GM19467 (cell line): ENCODE data around the gene FEV.

Source experiments
- ATAC-seq: cut with Tn5 transposase; IDR thresholded peaks from one replicate; pipeline ENCODE4 v1.9.1; 2021; ENCODE audit warnings: mild to moderate bottlenecking, moderate library complexity; ENCODE audit not compliant: unreplicated experiment

FEV gene

DNA sequence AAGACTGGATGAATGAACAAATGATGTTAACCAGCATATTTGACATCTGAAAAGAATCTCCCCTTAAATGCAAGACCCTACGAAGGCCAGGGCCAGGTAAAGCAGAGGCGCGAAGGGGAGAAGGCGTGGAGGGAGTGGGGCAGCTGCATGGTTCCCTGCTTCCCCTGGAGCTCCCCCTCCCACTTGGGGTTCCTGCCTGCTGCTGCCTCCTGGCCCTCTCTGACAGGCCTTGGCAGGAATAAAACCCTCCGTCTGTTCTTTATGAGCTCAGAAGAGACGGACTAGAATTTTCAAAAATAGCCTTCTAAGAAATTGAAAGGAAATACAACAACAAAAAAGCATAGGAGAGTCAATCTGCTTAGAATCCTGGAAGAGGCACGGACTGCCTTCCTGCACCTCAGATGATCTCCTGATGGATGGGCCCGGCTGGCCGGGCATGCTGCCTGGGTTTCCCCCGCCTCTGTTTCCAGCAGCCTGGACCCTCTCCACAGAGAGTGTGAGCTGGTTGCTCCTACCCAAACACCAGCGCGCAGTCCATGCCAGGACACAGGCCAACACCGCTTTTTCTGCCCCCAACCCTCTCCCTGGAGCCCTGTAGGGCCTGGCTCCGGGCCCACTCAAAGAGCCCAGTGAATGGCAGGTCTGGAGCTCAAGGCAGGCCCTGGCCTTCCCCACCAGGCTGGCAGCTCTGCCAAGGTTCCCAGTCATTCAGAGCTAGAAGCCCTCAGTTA is 32.4 kb upstream of the FEV start:
- ATAC-seq = no peak

DNA sequence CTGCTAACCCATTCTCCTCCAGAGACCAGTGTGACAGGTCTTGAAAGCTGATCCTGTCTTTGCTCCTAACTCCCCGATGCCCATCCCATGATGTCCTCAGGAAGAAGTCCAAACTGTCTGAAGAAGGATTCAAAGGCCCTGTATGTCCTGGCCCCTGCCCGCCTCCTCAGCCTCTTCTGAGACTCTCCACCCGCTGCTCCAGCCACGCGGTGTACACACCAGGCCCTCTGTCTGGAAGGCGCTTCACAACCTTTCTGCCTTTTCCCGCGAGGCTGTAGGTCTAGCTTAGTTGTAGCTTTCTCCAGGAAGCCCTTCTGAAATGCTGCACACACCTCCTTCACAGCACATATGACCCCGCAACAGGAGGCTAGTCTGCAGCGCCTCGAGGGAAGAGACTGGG is 31.7 kb upstream of the FEV start:
- no peak for ATAC-seq

DNA sequence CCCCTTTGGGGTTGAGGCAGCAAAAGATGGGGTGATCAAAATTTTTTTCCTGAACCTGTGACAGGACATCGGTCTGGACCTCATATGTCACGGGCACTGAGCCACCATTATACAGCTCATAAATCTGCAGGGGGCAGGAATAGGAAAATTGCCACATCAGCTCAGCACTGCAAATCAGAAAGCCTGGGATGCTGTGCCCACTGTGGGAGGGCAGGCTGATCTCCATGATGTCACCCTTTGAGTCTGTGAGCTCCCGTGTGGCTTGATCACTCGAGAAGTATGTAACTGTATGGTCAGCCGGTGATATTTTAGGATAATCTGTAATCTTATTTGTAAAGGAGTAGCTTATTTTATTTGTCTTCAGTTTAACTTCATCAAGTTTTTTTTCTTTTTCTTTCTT is 25.9 kb upstream of the FEV start:
- no peak for ATAC-seq

DNA sequence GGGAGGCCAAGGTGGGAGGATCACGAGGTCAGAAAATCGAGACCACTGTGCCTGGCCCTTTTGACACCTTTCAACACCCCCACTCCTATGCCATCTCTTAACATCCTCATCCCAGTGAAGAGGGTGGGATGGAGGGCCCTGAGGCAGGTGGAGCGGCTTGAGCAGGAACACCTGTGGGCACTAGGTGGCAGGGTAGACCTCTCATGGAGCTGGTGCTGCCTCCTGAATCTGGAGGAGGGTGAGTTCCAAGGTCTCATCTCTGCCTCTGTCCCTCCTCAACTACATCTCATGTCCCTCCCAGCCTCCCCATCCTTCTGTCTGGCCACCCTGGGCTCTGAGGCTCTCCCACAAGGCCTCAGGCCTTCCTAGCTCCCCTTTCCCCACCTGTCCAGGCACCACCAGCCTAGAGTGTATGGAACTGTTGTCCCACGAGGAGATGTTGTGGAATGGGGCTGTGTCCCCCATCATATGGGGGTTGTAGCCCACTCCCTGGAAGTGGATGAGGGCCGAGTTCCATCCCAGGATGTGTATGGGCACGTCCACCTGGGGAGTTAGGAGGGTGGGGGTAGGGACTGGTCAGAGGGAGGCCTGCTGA is 25.3 kb upstream of the FEV start:
- ATAC-seq = no peak

DNA sequence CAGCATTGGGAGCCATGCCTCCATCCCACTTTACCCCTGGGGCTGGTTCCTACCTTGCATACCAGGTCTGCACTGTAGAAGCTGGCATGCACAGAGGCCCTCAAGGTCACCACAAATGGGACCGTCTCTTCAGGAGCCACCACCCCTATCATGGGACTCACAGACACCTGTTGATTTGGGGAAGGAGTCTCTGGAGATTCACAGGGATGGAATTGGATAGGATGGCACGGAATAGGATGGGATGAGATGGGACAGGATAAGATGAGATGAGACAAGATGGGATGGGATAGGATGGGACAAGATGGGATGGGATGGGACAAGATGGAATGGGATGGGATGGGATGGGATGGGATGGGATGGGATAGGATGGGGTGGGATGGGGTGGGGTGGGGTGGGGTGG is 24.3 kb upstream of the FEV start:
- ATAC-seq = no peak

DNA sequence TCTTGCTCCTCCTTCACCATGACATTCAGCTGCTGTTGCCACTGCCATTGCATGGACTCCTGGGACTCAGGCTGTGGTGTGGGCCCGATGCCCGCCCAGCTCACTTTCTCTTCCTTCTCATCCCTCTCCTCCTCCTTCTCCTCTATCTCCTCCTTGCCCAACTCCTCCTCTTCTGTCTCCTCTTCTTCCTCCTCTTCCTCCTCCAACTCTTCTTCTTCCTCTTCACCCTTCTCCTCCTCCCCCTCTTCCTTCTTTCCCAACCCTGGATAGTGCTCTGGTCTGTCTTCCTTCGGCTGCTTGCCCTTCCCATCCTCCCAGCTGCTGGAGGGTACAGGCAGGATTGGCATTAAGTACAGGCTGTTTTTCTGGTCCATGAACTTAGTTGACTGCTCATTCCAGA is 19.0 kb upstream of the FEV start:
- no peak for ATAC-seq

DNA sequence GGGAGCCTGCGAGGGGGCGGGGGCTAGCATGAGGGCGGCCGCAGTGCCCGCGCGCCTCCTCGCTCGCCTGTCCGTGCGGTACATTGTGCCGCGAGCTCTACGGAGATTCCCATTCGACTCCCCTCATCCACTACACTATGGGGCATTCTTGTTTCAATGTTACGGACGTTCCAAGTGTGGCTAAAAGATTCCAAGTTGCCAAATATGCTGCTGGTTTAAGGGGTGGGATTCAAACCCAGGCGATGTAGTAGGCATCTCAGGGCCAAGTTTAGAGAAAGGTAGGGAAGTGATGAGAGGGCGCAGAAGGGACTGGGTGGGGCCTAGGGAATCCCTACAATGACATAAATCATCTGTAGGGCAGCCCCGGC is 18.3 kb upstream of the FEV start:
- ATAC-seq = no peak

DNA sequence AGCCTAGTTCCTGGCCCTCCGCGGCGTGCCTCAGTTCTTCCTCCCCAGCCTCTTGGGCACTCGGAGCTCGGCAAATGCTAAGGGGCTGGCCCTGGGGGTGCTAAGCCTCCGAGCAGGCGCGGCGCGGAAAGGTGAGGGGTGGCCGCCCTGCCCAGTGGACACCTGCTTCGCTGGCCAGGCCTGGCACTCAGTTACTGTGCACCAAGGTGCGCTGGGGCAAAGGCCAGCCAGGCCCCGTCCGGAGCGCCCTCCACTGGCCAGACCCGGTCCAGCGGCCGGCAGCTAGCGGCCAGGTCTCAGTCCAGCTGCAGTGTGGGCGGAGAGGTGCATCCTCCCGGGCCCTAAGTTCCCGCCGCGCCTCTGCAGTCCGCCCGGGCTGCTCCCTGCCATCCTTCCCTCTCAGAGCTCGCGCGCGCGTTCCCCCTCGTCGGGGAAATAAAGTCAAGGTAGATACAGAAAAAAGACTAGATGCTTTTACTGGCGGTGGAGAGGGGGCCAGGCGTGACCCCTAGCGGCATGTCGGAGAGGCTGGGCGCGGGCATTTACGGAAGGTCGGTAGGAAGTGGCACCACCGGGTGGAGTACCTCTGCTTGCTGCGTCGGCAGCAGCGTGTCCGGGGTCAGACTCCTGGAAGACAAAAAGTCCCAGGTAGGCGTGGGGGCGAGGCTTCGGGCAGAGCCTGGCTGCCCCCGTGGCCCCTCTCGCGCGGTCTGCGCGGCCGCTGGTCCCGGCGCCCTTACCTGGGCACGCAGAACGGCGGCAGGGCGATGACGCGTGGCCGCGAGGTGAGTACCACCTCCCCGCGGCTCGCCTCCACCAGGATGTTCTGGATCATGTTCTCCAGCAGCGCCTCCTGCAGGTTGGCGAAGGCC is 17.6 kb upstream of the FEV start:
- ATAC-seq = no peak

DNA sequence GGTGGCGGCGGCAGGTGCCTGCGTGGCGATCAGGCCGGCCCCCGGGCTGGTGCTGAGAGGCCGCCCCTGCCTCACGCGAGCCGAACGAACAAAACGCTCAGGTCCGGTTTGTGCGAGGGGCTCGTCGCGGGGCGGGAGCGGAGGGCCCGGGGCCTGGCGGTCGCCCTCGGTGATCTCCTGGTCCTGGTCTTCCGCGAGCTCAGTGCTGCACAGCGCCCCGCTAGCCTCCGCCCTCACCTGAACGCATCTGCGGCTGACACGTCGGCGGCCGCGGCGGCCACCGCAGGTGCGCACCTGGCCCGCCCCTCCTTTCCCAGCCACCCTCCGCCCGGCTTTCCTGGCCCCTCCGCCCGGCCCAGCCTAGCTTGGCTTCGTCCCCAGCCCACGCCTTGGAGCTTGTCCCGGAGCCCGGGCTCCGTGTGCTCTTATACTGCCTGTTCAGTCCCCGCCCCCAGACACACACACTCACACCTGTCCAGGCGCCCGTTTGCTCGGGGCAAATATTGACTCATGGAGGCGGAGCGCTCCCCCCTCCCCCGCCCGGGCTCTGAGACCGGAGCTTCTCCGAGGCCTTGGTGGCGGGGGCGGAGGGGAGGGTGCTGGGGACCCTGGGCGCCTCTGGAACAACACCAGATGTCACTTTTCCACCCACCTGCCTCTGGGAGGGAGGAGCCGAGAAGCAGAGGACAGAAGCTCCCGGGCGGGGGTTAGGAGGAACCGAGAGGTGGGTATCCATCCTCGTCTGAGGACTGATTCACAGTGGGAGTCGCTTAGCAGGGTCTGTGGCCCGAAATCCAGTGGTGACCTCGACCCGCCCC is 16.8 kb upstream of the FEV start:
- ATAC-seq = no peak

DNA sequence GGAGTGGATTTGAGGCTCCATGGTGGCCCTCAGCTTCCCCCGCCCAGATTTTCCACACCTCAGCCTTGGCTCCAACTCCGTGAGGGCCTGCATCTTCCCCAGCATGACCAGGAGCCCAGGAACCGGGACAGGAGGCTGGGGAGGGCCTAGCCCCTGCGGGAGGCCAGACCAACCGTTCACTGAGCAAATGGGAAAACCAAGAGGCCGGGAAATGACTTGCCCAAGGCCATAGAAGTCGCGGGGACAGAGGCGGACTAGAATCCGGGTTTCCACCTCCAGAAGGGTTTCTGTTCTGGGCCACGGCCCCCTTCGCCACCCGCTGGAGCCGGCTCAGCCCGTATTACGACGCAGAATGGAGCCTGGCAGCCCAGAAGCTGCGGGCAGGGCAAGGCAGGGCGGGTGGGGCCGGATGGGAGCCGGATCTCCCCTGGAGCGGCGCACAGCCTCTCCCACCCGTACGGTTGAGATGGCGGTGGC is 16.2 kb upstream of the FEV start:
- no peak for ATAC-seq

DNA sequence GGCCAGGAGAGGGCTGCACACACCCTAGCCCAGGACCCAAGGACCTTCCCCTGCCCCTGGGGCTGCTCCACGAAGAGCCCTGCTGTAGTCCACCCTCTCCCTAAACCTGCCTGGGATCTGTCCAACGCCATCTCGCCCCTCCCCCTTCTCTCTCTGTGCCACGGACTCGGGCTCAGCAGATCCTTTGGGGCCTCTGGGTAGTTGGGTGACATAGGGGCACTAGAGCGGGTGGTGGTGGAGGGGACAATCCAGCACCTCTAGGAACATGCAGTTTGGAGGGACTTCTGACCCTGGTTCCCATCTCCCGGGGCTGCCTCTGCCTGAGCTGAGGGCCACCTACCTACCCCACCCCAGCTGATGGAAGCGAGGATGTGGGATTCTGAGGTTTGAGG is 15.6 kb upstream of the FEV start:
- ATAC-seq = no peak

DNA sequence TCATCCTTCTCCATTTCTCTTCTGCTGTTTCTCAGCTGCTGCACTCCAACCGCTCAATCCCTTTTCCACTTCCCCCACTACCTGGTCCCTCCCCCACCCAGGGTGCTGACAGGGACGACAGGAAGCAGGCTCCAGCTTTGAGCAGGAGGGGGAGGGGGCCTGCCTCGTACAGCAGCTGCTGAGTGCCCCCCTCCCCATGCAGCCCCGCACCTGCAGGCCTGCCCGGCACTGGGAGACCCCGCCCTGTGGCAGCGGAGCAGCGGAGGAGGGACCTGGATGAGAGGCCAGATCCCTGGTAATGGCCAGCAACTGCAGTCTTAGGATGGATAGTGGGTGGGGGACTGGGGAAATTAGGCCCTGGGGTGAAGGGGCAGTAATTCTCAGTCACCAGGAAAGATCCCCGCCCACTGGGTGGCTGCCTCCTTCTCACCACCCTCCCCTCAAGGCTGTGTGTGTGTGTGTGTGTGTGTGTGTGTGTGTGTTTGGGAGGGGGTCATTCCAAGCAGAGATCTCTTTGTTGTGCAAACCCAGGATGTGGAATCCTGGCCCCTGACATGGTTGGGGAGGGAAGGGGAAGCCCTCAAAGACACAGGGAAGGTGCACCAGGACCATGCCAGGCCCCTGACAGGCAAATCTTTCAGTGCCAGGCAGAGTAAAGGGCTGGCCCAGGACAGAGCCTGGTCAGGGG is 15.0 kb upstream of the FEV start:
- ATAC-seq = no peak

DNA sequence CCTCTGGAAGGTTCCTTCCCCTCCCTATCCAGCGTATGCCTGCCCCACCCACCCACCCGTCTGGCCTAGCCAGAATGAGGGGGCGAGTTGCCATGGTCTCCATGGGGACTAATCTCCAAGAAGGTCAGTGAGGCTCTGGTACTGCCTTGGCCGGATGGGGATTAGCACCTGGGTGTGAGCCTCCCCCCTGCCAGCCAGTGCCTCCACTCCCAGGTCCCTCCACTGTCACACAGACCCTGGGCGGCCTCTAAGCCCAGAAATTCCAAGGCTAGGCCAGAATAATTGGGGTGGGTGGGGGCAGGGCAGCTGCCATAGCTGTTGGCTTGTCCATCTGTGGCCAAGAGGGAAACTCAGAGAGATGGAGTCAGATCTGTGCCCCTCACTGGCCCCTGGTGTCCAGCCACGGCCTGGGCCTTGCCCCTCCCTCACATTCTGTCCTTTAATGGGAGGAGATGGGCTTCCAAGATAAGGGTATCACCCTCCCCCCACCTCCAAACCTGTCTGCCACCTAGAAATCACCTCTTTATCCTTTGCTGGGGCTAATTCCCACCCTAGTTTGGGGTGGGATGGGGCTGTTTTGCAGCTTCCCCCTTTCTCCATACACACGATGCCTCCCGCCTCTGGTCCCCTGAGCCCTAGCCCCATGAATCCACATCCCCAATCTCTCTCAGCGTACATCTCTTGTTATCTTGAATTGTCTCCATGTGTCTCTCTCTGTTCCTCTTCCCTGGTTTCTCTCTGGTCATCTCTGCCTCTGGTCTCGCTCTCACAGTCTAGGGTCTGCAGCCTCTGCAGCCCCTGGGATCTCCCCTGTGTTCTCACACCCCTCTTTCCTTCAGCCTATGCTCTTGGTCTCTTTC is 14.3 kb upstream of the FEV start:
- ATAC-seq = no peak

DNA sequence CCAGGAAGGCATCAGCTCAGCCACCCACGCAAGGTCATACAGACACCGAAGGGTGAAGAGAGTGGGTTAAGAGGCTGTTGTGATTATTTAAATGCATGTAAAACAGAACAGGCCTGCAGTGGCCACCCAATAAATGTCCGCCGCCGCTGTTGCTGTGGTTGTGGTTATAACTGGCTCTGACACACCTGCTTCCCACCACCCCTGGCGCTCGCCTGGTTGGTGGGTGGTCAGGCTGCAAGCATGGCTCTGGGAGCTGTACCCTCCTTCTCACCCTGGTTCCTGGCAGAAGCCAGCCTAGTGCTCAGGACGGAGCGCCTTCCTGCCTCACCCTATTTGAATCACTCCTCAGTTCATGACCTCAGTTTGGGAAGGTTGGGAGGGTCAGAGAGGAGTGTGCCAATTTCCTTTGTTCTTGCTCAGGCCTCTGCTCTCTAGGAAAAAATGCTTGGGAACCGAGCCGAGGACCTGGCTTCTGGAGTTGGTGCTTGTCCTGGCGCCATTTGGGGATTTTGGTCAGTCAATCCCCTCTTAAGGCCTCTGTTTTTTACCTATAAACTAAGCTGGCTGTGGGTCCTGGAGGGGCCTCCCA is 13.5 kb upstream of the FEV start:
- ATAC-seq = no peak

DNA sequence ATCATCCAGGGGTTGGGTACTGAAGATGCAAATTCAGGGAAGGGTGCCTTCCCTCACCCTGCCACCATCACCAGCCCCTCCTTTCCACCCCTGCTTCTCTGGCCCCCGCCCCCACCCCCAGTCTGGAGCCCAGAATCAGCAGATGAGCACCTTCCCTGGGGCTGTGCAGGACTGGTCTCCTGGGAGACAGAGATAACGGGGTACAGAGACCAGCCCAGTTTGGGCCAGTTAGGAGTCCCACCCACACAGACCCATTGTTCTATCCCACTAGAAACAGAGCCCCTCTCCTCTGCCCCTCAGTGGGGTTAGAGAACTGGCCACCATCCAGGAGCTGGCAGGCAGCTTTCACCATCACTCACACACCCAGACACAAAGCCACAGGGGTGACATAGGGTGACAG is 12.7 kb upstream of the FEV start:
- ATAC-seq = no peak

DNA sequence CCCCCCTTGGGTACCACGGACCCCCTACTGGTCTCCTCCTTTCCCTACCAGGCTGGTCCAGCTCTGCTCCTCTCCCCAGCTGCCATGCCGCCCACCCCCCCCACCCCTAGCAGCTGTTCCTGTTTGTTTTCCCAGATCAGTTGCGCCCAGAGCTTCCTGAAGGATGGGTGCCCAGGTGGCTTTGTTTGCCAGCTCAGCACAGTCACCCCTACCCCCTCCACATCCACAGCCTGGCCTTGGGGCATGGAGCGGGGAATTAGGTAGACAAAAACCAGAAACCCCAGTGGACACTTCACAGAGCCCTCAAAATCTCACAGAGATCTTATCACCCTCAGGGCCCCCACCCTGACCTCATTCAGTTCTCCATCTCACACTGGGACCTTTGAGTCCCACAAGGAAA is 12.0 kb upstream of the FEV start:
- ATAC-seq = no peak

DNA sequence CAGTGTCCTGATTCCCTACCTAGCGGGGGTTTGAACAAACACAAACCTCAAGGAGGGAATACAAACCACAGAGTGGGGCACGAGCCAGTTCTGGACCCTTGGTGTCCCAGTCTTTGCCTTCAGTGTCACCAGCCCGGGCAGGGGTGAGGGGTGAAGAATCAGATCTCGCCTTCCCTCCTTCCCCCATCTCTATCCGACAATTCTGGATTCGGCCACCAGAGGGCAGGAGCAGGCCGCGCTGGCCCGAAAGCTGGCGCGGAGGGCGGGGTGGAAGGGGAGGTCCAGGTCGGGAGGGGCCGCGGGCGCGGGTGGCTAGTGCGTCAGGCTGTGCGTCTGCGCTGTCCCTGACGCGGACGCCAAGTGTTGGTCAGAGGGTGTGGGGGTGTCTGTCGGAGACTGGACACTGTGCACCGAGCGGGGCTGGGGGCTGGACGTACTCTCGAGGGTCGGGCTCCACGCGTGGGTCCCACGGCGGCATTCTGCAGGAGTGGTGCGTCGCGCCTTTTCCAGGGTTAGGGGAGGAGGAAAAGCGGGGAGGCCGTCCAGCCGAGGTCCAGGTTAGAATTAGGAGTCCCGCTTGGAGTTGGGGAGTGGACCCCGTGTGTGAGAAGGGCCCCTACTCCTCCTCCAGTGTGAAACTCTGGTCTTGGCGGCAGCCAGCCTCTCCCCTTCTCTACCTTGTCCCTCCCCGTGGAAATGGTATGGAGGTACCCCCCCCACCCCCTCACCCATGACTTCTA is 11.2 kb upstream of the FEV start:
- ATAC-seq = peak; percentile 80

DNA sequence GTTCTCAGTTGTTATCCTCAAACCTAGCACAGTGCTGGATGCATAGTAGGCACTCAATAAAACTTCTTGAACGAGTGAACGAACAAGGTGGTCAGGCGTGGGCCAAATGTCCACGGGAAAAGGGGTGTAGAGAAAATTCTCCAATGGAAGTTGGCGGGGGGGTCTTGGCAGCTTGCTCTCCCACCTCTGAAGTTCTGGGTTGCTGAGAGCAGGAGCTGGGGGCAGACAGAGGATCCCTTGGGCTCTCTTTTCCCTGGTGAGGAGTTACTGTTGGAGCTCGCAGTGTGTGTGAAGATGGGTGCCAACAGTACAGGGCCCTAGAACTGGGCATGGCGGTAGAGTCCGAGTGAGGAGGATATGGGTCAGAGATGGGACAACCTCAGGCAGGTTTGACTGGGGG is 10.6 kb upstream of the FEV start:
- no peak for ATAC-seq
